ENCODE measurements around the gene C1orf94.
"Not testable (repeated sequence)": the region's sequence is repeated elsewhere in the genome, so short reads cannot be mapped to it uniquely, and the experiment has no call there.

Gene C1orf94

GRCh38 chr1:34164771-34165391, 11.8 kb upstream of the C1orf94 start, which contains the start of gene CSMD2:
TSS of gene CSMD2 (minus strand) at chr1:34165230. CDS start at chr1:34165097, 133 bp downstream.
- no peak for DNase-seq (ENCODE audit: low spot score)

GRCh38 chr1:34165422-34165921, 11.2 kb upstream of the C1orf94 start:
- no peak for DNase-seq (ENCODE audit: low spot score)

- DNase-seq (ENCODE audit: low spot score) = no peak
These were observed 10.5 kb upstream of the C1orf94 start for GRCh38 chr1:34166191-34166624.

- no peak for DNase-seq (ENCODE audit: low spot score)
These were observed 9.9 kb upstream of the C1orf94 start for GRCh38 chr1:34166625-34167361.

- no peak for DNase-seq (ENCODE audit: low spot score)
These were observed 9.3 kb upstream of the C1orf94 start for GRCh38 chr1:34167389-34167788.

GRCh38 chr1:34175744-34176143, 963 bp upstream of the C1orf94 start:
- DNase-seq (ENCODE audit: low spot score) = no peak

- DNase-seq (ENCODE audit: low spot score) = no peak
These were observed 1.4 kb downstream of the C1orf94 start for GRCh38 chr1:34178072-34178471.

- DNase-seq (ENCODE audit: low spot score) = not testable (repeated sequence)
These were observed 6.7 kb downstream of the C1orf94 start for GRCh38 chr1:34183381-34183780.

GRCh38 chr1:34186741-34187494, 10.2 kb downstream of the C1orf94 start:
- no peak for DNase-seq (ENCODE audit: low spot score)

- DNase-seq (ENCODE audit: low spot score) = no peak
These were observed 11.7 kb downstream of the C1orf94 start for GRCh38 chr1:34188418-34188817.

- no peak for DNase-seq (ENCODE audit: low spot score)
These were observed 12.3 kb downstream of the C1orf94 start for GRCh38 chr1:34188985-34189384.

GRCh38 chr1:34190692-34191091, 14.0 kb downstream of the C1orf94 start:
- no peak for DNase-seq (ENCODE audit: low spot score)

- no peak for DNase-seq (ENCODE audit: low spot score)
These were observed 15.9 kb downstream of the C1orf94 start for GRCh38 chr1:34192621-34193020.

GRCh38 chr1:34199927-34200326, 23.2 kb downstream of the C1orf94 start:
- no peak for DNase-seq (ENCODE audit: low spot score)

- DNase-seq (ENCODE audit: low spot score) = no peak
These were observed 36.0 kb downstream of the C1orf94 start for GRCh38 chr1:34212673-34213072.

- DNase-seq (ENCODE audit: low spot score) = no peak
These were observed 37.2 kb downstream of the C1orf94 start for GRCh38 chr1:34213956-34214355.

GRCh38 chr1:34231441-34231840, 54.7 kb downstream of the C1orf94 start:
- no peak for DNase-seq (ENCODE audit: low spot score)

- DNase-seq (ENCODE audit: low spot score) = no peak
These were observed 58.9 kb downstream of the C1orf94 start for GRCh38 chr1:34235594-34235993.

GRCh38 chr1:34236089-34236488, 59.4 kb downstream of the C1orf94 start:
- DNase-seq (ENCODE audit: low spot score) = no peak

- DNase-seq (ENCODE audit: low spot score) = no peak
These were observed 60.6 kb downstream of the C1orf94 start for GRCh38 chr1:34237151-34237815.

GRCh38 chr1:34245967-34246366, 69.3 kb downstream of the C1orf94 start:
- DNase-seq (ENCODE audit: low spot score) = no peak

GRCh38 chr1:34250342-34250741, 73.6 kb downstream of the C1orf94 start:
- DNase-seq (ENCODE audit: low spot score) = no peak

Measured in CD4-positive, alpha-beta T cell treated with Interleukin-2 at 100 ng/mL for 4 hours (primary cell).